Spleen (tissue), 7 donors: ENCODE measurements around the gene CPNE6.

Experiments used
- POLR2A ChIP-seq, 3 donors: fragments of 450-650 bp; IDR thresholded peaks; one replicate each; pipeline ENCODE4 v1.5.1; 2017; ENCODE audit warnings: antibody characterized with exemption in 3 of 3, mild to moderate bottlenecking in 1 of 3
- TF ChIP-seq, protein P1 (sequence below), 11 experiments: fragments of 200-600 bp in 7 of 11; fragments of 450-650 bp in 4 of 11; sonication (generic) in 4 of 11; IDR thresholded peaks in 8 of 11; conservative IDR thresholded peaks in 3 of 11; 1 replicate in 7 of 11; 2 replicates in 4 of 11; pipeline versions ENCODE4 v1.4.0 to v1.8.0; 2016 to 2021; ENCODE audit warnings: antibody characterized with exemption in 11 of 11, inconsistent platforms in 4 of 11, mild to moderate bottlenecking in 1 of 11
- donor health status: DM: no; HTN: no; CAD: no; lungs with moderate emphysema.
- donor health status: DM: no; HTN: no; CAD: no.
- donor health status: DM: no; HTN: no; CAD: no.

DNA sequence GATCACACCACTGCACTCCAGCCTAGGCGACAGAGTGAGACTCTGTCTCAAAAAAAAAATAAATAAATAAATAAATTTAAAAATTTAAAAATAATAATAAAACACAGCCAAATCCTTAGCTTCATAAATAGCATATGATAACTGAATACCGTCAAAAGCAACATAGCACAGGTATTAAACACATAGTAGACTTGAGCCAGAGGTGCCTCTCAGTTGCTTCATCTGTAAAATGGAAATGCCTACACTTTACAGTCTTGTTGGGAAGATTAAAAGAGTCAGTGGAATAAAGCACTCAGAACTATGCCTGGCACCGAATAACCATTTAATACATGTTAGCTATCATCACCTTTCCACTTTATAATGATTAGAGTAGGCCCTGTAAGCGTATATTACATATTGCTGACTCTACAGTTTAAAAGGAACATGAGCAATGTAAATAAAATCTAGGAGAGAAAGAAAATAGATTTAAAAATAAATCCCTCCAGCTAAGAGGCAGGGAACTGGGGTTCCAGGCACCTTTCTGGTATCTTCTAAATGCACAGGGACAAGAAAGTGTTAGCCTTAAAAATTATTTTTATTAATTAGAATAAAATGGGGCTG is 35.4 kb downstream of the CPNE6 start:
- TF ChIP-seq POLR2A (IDR thresholded peaks at IDR 0.05) = no peak
- TF ChIP-seq, protein P1, sequence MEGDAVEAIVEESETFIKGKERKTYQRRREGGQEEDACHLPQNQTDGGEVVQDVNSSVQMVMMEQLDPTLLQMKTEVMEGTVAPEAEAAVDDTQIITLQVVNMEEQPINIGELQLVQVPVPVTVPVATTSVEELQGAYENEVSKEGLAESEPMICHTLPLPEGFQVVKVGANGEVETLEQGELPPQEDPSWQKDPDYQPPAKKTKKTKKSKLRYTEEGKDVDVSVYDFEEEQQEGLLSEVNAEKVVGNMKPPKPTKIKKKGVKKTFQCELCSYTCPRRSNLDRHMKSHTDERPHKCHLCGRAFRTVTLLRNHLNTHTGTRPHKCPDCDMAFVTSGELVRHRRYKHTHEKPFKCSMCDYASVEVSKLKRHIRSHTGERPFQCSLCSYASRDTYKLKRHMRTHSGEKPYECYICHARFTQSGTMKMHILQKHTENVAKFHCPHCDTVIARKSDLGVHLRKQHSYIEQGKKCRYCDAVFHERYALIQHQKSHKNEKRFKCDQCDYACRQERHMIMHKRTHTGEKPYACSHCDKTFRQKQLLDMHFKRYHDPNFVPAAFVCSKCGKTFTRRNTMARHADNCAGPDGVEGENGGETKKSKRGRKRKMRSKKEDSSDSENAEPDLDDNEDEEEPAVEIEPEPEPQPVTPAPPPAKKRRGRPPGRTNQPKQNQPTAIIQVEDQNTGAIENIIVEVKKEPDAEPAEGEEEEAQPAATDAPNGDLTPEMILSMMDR (IDR thresholded peaks at IDR 0.05 in 8 of 11, conservative IDR thresholded peaks at IDR 0.05 in 3 of 11) = no peak
